ENCODE data around the gene MAP3K12.

DNA sequence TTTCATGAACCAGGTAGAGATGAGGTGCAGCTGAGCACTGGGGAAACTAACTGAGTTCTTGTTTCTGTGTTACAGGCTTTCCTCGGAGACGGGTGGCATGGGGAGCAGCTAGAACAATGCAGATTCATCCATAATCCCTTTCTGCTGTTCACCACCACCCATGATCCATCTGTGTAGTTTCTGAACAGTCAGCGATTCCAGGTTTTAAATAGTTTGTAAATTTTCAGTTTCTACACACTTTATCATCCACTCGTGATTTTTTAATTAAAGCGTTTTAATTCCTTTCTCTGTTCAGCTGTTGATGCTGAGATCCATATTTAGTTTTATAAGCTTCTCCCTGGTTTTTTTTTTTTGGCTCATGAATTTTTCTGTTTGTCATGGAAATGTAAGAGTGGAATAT, 19.9 kb downstream of the MAP3K12 start:
- TF ChIP-seq, protein P1, sequence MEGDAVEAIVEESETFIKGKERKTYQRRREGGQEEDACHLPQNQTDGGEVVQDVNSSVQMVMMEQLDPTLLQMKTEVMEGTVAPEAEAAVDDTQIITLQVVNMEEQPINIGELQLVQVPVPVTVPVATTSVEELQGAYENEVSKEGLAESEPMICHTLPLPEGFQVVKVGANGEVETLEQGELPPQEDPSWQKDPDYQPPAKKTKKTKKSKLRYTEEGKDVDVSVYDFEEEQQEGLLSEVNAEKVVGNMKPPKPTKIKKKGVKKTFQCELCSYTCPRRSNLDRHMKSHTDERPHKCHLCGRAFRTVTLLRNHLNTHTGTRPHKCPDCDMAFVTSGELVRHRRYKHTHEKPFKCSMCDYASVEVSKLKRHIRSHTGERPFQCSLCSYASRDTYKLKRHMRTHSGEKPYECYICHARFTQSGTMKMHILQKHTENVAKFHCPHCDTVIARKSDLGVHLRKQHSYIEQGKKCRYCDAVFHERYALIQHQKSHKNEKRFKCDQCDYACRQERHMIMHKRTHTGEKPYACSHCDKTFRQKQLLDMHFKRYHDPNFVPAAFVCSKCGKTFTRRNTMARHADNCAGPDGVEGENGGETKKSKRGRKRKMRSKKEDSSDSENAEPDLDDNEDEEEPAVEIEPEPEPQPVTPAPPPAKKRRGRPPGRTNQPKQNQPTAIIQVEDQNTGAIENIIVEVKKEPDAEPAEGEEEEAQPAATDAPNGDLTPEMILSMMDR (IDR thresholded peaks at IDR 0.05) = no peak
- TF ChIP-seq POLR2A (IDR thresholded peaks at IDR 0.05) (no peak), POLR2AphosphoS5 (IDR thresholded peaks at IDR 0.05) (no peak), EP300 (IDR thresholded peaks at IDR 0.05) (no peak)

All from suprapubic skin (tissue), 4 donors.